IMR-90 (cell line): ENCODE data around the gene TLL1. TPM values are rescaled to one million over a fixed set of nuclear protein-coding genes. Genes with fewer than 3 reads are reported as not detected.

Source experiments
- ATAC-seq: fragments of 200-7000 bp; cut with Tn5 transposase; 2 replicates; pipeline ENCODE4 v1.9.1; 2020; ENCODE audit warnings: low read depth, mild to moderate bottlenecking, moderate library complexity
- BruUV-seq: library from RNA; stranded (reverse); fragments of 400-500 nt; replicated peaks from 2 replicates; lab custom pipeline; 2021; lab: Mats Ljungman, UMichigan
- CTCF ChIA-PET: fragments of 300-600 bp; formaldehyde crosslinking; extraction: SDS; loops from one replicate; lab custom pipeline; 2021; ENCODE audit warnings: antibody characterized with exemption; lab: Yijun Ruan, JAX
- POLR2A ChIA-PET: fragments of 300-600 bp; sonication (Branson Sonifier 250); formaldehyde crosslinking; loops from one replicate; lab custom pipeline; 2022; ENCODE audit warnings: antibody characterized with exemption; ENCODE audit not compliant: unreplicated experiment; lab: Charles Lee
- DNase-seq: peaks from one replicate; pipeline ENCODE4 v3.0.0; 2013
- H2AFZ ChIP-seq: replicated peaks from 2 replicates; pipeline ENCODE3; 2013; ENCODE audit warnings: low read length, mild to moderate bottlenecking; ENCODE audit not compliant: poor library complexity
- H2AK5ac ChIP-seq: 2 replicates; pipeline ENCODE4 v1.6.1; 2013; ENCODE audit warnings: low read depth, low read length, inconsistent platforms
- H2AK9ac ChIP-seq: replicated peaks from 2 replicates; pipeline ENCODE3; 2013; ENCODE audit warnings: mild to moderate bottlenecking, low read depth, low read length, moderate library complexity; ENCODE audit not compliant: poor library complexity
- H2BK120ac ChIP-seq: 2 replicates; pipeline ENCODE4 v1.6.1; 2013; ENCODE audit warnings: low read depth, low read length, inconsistent platforms
- H2BK15ac ChIP-seq: 3 replicates; pipeline ENCODE4 v1.6.1; 2013; ENCODE audit warnings: low read depth, low read length, inconsistent platforms
- H2BK20ac ChIP-seq: 2 replicates; pipeline ENCODE4 v1.6.1; 2013; ENCODE audit warnings: low read depth, mild to moderate bottlenecking, inconsistent platforms, low read length, moderate library complexity
- H2BK5ac ChIP-seq: 2 replicates; pipeline ENCODE4 v1.6.1; 2013; ENCODE audit warnings: mild to moderate bottlenecking, low read depth, low read length, inconsistent platforms; ENCODE audit not compliant: poor library complexity, severe bottlenecking
- H3K14ac ChIP-seq: replicated peaks from 2 replicates; pipeline ENCODE4 v1.6.1; 2013; ENCODE audit warnings: low read depth, low read length, inconsistent platforms
- H3K18ac ChIP-seq: 2 replicates; pipeline ENCODE4 v1.6.1; 2013; ENCODE audit warnings: low read depth, low read length, control low read depth
- H3K23ac ChIP-seq: 2 replicates; pipeline ENCODE4 v1.6.1; 2013; ENCODE audit warnings: low read depth, low read length, inconsistent platforms
- H3K27ac ChIP-seq: 2 replicates; pipeline ENCODE4 v1.5.1; 2013; ENCODE audit warnings: mild to moderate bottlenecking, control low read depth, low read length; ENCODE audit not compliant: insufficient read depth
- H3K27me3 ChIP-seq: 2 replicates; pipeline ENCODE4 v1.6.1; 2013; ENCODE audit warnings: low read length; ENCODE audit not compliant: control insufficient read depth, insufficient read depth
- H3K36me3 ChIP-seq: 2 replicates; pipeline ENCODE4 v1.6.1; 2013; ENCODE audit warnings: low read length, mixed read lengths; ENCODE audit not compliant: control insufficient read depth, insufficient read depth
- H3K4ac ChIP-seq: 2 replicates; pipeline ENCODE4 v1.6.1; 2013; ENCODE audit warnings: low read depth, low read length, inconsistent platforms
- H3K4me1 ChIP-seq: 2 replicates; pipeline ENCODE4 v1.6.1; 2013; ENCODE audit warnings: low read length, mixed read lengths; ENCODE audit not compliant: control insufficient read depth, insufficient read depth
- H3K4me2 ChIP-seq: 2 replicates; pipeline ENCODE4 v1.6.1; 2013; ENCODE audit warnings: low read depth, mild to moderate bottlenecking, control low read depth, low read length, moderate library complexity
- H3K4me3 ChIP-seq: 2 replicates; pipeline ENCODE4 v1.5.1; 2013; ENCODE audit warnings: low read depth, mild to moderate bottlenecking, control low read depth, low read length, moderate library complexity; ENCODE audit not compliant: insufficient read depth
- H3K56ac ChIP-seq: 2 replicates; pipeline ENCODE4 v1.6.1; 2013; ENCODE audit warnings: low read length, inconsistent platforms; ENCODE audit not compliant: insufficient read depth; ENCODE audit errors: extremely low read depth
- H3K79me1 ChIP-seq, 2 experiments: 2 replicates each; pipeline ENCODE4 v1.6.1; 2013; ENCODE audit warnings: low read length in 2 of 2, inconsistent platforms in 1 of 2, low read depth in 1 of 2
- H3K9ac ChIP-seq: 2 replicates; pipeline ENCODE4 v1.6.1; 2013; ENCODE audit warnings: low read depth, low read length, control low read depth
- H3K9me1 ChIP-seq: 2 replicates; pipeline ENCODE4 v1.6.1; 2013; ENCODE audit warnings: low read length, inconsistent platforms; ENCODE audit not compliant: insufficient read depth
- H3K9me3 ChIP-seq: 2 replicates; pipeline ENCODE4 v1.6.1; 2013; ENCODE audit warnings: low read length; ENCODE audit not compliant: control insufficient read depth, insufficient read depth
- H4K20me1 ChIP-seq: 2 replicates; pipeline ENCODE4 v1.6.1; 2013; ENCODE audit warnings: low read length, inconsistent platforms; ENCODE audit not compliant: insufficient read depth
- H4K5ac ChIP-seq: 2 replicates; pipeline ENCODE4 v1.6.1; 2013; ENCODE audit warnings: mild to moderate bottlenecking, low read depth, low read length, control low read depth
- H4K8ac ChIP-seq, 2 experiments: 2 replicates each; pipeline ENCODE4 v1.6.1; 2013; ENCODE audit warnings: low read depth in 2 of 2, low read length in 2 of 2, control low read depth in 1 of 2, inconsistent platforms in 1 of 2
- H4K91ac ChIP-seq: 2 replicates; pipeline ENCODE4 v1.6.1; 2013; ENCODE audit warnings: low read depth, low read length, inconsistent platforms; ENCODE audit not compliant: insufficient read depth
- BHLHE40 ChIP-seq: fragments of 150-350 bp; IDR thresholded peaks from 2 replicates; pipeline ENCODE4 v1.6.1; 2016; ENCODE audit warnings: mild to moderate bottlenecking, low read depth, low read length
- CEBPB ChIP-seq: IDR thresholded peaks from 2 replicates; pipeline ENCODE4 v1.6.1; 2012; ENCODE audit warnings: low read depth, low read length, improper control_type of control experiment
- CHD1 ChIP-seq: IDR thresholded peaks from 2 replicates; pipeline ENCODE4 v1.6.1; 2012; ENCODE audit warnings: low read depth, low read length, improper control_type of control experiment
- CTCF ChIP-seq: conservative IDR thresholded peaks from 2 replicates; pipeline ENCODE4 v1.5.1; 2012; ENCODE audit warnings: mild to moderate bottlenecking, low read depth, low read length, improper control_type of control experiment
- ELK1 ChIP-seq: fragments of 150-350 bp; IDR thresholded peaks from 2 replicates; pipeline ENCODE4 v1.6.1; 2016; ENCODE audit warnings: low read depth, mild to moderate bottlenecking, low read length, moderate library complexity, borderline replicate concordance
- FOS ChIP-seq: fragments of 150-350 bp; IDR thresholded peaks from 2 replicates; pipeline ENCODE4 v1.6.1; 2016; ENCODE audit warnings: low read depth, low read length
- MAFK ChIP-seq: IDR thresholded peaks from 2 replicates; pipeline ENCODE4 v1.6.1; 2012; ENCODE audit warnings: low read depth, low read length, improper control_type of control experiment
- NFE2L2 ChIP-seq: fragments of 150-350 bp; IDR thresholded peaks from 2 replicates; pipeline ENCODE4 v1.6.1; 2016; ENCODE audit warnings: low read depth, mild to moderate bottlenecking, low read length
- POLR2A ChIP-seq: IDR thresholded peaks from 2 replicates; pipeline ENCODE4 v1.6.1; 2012; ENCODE audit warnings: mild to moderate bottlenecking, low read depth, low read length
- RAD21 ChIP-seq: IDR thresholded peaks from 2 replicates; pipeline ENCODE4 v1.6.1; 2012; ENCODE audit warnings: low read length, improper control_type of control experiment
- RCOR1 ChIP-seq: IDR thresholded peaks from 2 replicates; pipeline ENCODE4 v1.6.1; 2012; ENCODE audit warnings: mild to moderate bottlenecking, low read length, improper control_type of control experiment; ENCODE audit not compliant: insufficient replicate concordance
- RFX5 ChIP-seq: IDR thresholded peaks from 2 replicates; pipeline ENCODE4 v1.8.0; 2012; ENCODE audit warnings: low read depth, mild to moderate bottlenecking, low read length, moderate library complexity
- SMC3 ChIP-seq: fragments of 150-350 bp; IDR thresholded peaks from 2 replicates; pipeline ENCODE4 v1.6.1; 2016; ENCODE audit warnings: low read depth, mild to moderate bottlenecking, antibody characterized with exemption, low read length, moderate library complexity
- USF2 ChIP-seq: fragments of 150-350 bp; IDR thresholded peaks from 2 replicates; pipeline ENCODE4 v1.6.1; 2017; ENCODE audit warnings: mild to moderate bottlenecking, antibody characterized with exemption, low read length, low read depth
- WGBS, 2 experiments: methylation state at CpG; one replicate each; pipeline versions ENCODE4 v1.1.5 to v1.1.7; 2013; ENCODE audit warnings: missing lambda C conversion rate in 2 of 2; ENCODE audit not compliant: insufficient read length in 1 of 2; ENCODE audit errors: extremely low coverage in 2 of 2; 5-methylcytosine and 5-hydroxymethylcytosine counted together
- dilution Hi-C: fragments of 300-500 bp; cut with HindIII; formaldehyde crosslinking; loops from one replicate; pipeline ENCODE4 v1.14.3; 2018; ENCODE audit warnings: low sequenced_read_pairs; ENCODE audit not compliant: unreplicated experiment
- in situ Hi-C: fragments of 300-500 bp; cut with MboI; formaldehyde crosslinking; loops from 3 replicates; pipeline ENCODE4 v1.14.3; 2019; ENCODE audit warnings: low sequenced_read_pairs, inconsistent platforms, mixed read lengths
- intact Hi-C: fragments of 100-400 bp; cut with micrococcal nuclease; formaldehyde crosslinking; loops from 2 replicates; pipeline ENCODE4 v1.10.0; 2022
- polyA plus RNA-seq, 3 experiments: library from polyadenylated mRNA; depleted of rRNA; stranded (reverse); fragments of >200 nt; gene quantifications; 2 replicates each; pipeline ENCODE4 v1.2.3, GENCODE V29; 2012; ENCODE audit warnings: low replicate concordance in 1 of 3
- total RNA-seq: library from RNA; depleted of rRNA; stranded (reverse); fragments of >200 nt; gene quantifications from 2 replicates; pipeline ENCODE4 v1.2.3, GENCODE V29; 2012

Gene TLL1
- total and polyA plus RNA-seq, 2 of the 4 experiments (the other 2 are of a cell fraction) = not detected

- H4K5ac ChIP-seq = no peak overlapping the region
- H3K79me1 ChIP-seq = no peaks in the 10 kb centered on the region
- H3K4me1 ChIP-seq = no peaks in the 10 kb centered on the region
- DNase-seq = no peak
- H4K20me1 ChIP-seq = no peaks in the 10 kb centered on the region
- dilution Hi-C loops (no loop called here), in situ Hi-C loops (no loop called here), intact Hi-C loops (no loop called here)
- H3K4me2 ChIP-seq = no peak overlapping the region
- ATAC-seq = no peak
- H2BK5ac ChIP-seq = no peak overlapping the region
- H3K14ac ChIP-seq = no peak overlapping the region
- H2AK9ac ChIP-seq = no peak overlapping the region
- no peak overlapping the region for H3K4me3 ChIP-seq
- H3K9me1 ChIP-seq = no peaks in the 10 kb centered on the region
- no peak overlapping the region for H3K4ac ChIP-seq
- POLR2A ChIA-PET = no interaction called here
- H3K9me3 ChIP-seq = peaks cover 7% of the 10 kb centered on the region
- no peak overlapping the region for H3K9ac ChIP-seq
- H3K36me3 ChIP-seq = no peaks in the 10 kb centered on the region
- CTCF ChIA-PET = no interaction called here
- no peak overlapping the region for H3K23ac ChIP-seq
- no peak overlapping the region for H2AFZ ChIP-seq
- WGBS, 2 experiments = no CpG with 5 or more reads among the region's 6 CpGs
- H3K27ac ChIP-seq = no peak overlapping the region
- no peak overlapping the region for H4K8ac ChIP-seq
- H3K18ac ChIP-seq = no peak overlapping the region
- TF ChIP-seq CTCF = no peak
- TF ChIP-seq NFE2L2 = no peak
- no peak for TF ChIP-seq MAFK
- TF ChIP-seq CHD1 = no peak
- TF ChIP-seq SMC3 = no peak
- TF ChIP-seq ELK1 = no peak
- no peak for TF ChIP-seq RCOR1
- no peak for TF ChIP-seq USF2
- no peak for TF ChIP-seq BHLHE40
- no peak for TF ChIP-seq RFX5
- TF ChIP-seq CEBPB = no peak
- no peak for TF ChIP-seq POLR2A
- TF ChIP-seq FOS = no peak
- no peak for TF ChIP-seq RAD21
- H2BK120ac ChIP-seq = no peak overlapping the region
- H4K91ac ChIP-seq = no peak overlapping the region
- H2AK5ac ChIP-seq = no peak overlapping the region
- H2BK20ac ChIP-seq = no peak overlapping the region
- H3K27me3 ChIP-seq = no peaks in the 10 kb centered on the region
- H2BK15ac ChIP-seq = no peak overlapping the region
- H3K56ac ChIP-seq = no peak overlapping the region
- BruUV-seq = no TSS peak
Observed at GRCh38 chr4:166146806-166147540, 273.9 kb downstream of the TLL1 start.
